ENCODE data around the gene C1orf74. TPM values are rescaled to one million over a fixed set of nuclear protein-coding genes. Genes with fewer than 3 reads are reported as not detected.

Gene C1orf74
- 2.5 and 3.2 TPM in 2 replicates for total RNA-seq

DNA sequence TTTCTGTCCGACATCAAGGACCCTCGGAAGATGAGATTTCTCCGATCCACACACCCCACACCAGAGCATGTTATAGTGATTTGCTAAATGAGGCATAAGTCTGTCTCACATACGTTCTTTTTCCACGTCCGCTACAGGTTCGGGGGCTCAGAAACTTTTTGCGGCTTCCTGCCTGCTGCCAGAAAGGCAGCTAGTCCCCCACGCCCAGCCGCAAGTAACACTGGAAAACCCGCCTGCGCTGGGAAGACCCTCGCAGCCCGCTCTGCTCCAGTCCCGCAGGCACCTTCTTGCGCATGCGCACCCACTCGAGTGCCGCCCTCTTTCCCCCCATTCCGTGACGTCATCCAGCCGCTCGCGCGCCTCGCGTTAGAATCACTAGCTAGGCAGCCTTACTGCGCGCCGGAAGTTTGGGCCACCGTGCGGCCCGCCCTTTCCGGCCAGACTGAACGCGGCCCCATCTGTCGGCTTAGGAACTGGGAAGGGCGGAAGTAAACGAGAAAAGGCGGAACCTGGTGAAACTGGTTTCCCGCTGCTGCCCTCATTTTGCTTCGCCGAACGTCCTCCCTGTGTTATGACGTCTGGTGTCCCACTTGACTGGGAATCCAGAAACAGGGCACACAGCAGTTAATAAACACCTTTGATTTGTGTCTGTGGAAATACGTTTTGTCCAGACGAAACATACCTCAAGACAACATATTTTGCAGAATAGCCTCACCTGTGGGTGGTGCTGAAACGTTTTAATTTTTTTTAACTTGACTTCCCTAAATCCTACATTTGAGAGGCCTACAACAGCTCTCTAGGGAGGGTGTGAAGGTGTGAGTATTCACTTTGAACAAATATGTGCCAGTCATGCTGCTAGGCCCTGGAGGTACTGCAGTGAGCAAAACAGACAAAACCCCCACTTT lies at the start of gene C1orf74:
Gene C1orf74 (minus strand): TSS at position 295 of the 905 bp plus-strand sequence. CDS start 925 bp downstream, outside the sequence.

DNA sequence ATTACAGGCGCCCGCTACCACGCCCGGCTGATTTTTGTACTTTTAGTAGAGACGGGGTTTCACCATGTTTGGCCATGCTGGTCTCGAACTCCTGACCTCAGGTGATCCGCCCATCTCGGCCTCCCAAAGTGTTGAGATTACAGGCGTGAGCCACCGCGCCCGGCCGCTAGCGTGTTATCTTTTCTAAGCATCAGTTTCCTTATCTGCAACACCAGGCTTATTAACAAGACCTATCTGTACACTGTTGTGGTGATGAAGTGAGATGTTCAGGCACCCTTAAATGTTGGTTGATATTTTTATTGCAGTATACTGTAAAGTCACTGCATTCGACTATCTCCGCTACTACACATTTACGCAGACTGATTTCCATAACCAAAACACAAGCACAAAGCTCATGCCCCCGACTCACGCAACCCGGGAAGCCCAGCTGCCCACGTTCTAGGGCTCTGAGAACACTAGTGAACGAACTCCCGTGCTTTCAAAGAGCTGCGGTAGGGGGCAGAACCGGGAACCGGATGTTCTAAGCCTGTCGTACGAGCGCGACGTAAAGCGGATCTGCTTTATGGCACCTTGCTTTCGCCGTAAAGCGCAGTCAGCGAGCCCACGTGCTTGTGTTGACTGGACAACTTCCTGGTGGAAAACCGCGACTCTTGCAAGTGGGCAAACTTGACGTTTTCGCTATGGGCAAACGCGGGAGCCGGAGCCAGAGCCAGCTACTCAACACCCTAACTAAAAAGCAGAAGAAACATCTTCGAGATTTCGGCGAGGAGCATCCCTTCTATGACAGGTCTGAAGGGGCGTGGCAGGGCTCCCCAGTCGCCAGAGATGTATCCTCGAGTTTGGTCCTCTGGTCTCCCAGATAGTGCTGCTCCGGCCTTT lies 43.3 kb upstream of the C1orf74 start, which contains the start of gene UTP25:
Gene UTP25 (plus strand): TSS at position 589 of the 879 bp plus-strand sequence. CDS start 92 bp downstream, at position 681.

DNA sequence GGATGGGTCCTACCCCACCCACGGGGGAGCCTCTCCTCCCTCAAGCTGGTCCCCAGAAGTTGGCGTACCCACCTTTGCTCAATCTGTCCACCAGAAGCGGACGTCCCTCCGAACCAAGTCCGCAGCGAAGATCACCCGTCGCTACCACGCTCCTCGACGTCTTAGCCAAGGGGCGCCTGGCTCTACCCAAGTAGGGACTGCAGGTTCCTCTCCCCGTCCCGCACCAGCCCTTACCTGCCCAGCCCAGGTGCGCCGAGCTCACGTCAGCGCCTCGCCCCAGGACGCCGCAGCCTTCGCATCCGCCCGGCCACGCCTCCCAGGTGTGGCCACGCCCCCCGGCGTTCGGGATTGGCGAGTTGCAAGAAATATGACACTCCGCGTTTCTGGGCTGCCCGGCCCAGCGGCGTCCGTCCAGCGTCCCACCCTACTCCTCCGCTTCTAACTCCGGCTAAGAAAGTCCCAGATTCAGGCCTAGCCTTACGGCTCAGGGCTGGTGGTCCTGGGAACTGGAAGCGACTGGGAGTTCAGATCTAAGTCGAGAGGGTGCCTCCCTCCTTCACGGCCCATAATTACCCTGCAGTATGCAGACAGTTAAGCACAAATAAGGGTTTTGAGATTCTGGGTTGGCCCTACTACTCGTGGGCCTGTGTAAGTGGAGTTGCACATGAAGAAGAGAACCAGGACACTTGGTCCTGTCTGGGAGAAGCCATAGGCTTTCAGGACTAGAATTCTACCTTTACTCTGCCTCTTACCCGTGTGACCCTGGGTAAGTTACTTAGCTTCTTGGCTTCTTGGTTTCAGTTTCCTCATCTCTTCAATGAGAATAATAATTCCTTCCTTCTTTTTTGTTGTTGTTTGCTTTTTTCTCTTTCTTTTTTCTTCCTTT lies 21.8 kb upstream of the C1orf74 start, which contains the start of gene IRF6:
Gene IRF6 (minus strand): TSS at position 268 of the 886 bp plus-strand sequence. CDS start 4,729 bp downstream, outside the sequence.

DNA sequence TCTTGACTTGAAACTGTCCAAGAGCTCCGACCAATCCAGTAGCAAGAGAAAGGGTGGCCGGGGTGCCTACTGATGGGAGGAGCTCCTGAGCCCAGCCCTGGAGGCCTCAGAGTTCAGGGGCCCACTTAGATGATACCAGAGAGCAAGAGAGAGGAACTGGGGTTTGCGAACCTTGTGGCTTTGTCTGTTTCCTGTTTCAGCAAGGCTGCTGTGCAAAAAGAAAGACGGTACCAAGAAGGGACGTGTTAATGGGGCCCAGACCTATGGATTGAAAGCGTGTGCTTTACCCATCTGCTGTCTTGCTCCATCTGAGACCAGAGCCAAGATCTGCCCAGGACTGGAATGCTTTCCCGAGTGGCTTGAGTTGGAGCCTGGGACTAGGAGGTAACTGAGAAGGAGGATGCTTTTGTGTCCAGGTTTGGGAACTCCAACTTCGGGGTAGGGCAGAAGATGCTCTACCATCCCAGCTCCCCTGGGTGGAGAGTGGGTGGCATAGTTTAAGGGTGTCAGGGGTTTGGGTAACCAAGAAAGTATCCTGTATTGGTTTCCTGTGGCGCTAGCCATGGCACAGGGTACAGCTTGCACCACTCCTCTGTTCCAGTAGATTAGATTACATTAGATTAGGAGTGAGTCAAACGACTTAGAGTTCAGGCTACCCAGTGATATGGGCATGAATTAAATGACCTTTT lies 28.3 kb downstream of the C1orf74 start, which contains the start of gene TRAF3IP3:
Gene TRAF3IP3 (plus strand): TSS at position 128 of the 689 bp plus-strand sequence. CDS start 3,987 bp downstream, outside the sequence.

Other genes with a start within 250 kb of the C1orf74 start
- gene CAMK1G, start 200.8 kb downstream of the C1orf74 start, total RNA-seq: 3.0 and 10.1 TPM in 2 replicates
- 4.8 and 35.4 TPM in 2 replicates for gene LAMB3, start 132.1 kb downstream of the C1orf74 start, total RNA-seq
- gene G0S2, start 109.1 kb downstream of the C1orf74 start, total RNA-seq: 26.1 and 34.6 TPM in 2 replicates
- gene HSD11B1, start 79.7 kb downstream of the C1orf74 start, total RNA-seq: 40.5 and 168 TPM in 2 replicates
- gene TRAF3IP3, start 28.5 kb downstream of the C1orf74 start, total RNA-seq: 0.26 TPM in 1 of 2 replicates, not detected in the other
- gene IRF6, start 21.6 kb upstream of the C1orf74 start, total RNA-seq: 1.1 and 5.4 TPM in 2 replicates
- 3.3 and 5.7 TPM in 2 replicates for gene UTP25, start 43.4 kb upstream of the C1orf74 start, total RNA-seq
- gene SYT14, start 153.7 kb upstream of the C1orf74 start, total RNA-seq: 0.26 and 0.48 TPM in 2 replicates